HUDEP-2 (cell line): ENCODE results near the gene OPCML.

ENCODE experiments used
- DNase-seq, 76 experiments: peaks; one replicate each; lab custom pipeline; 2025; ENCODE audit not compliant: unreplicated experiment in 76 of 76; lab: John Stamatoyannopoulos, UW

The OPCML gene

GRCh38 chr11:133004369-133004768 is 527.9 kb downstream of the OPCML start:
- no peak for DNase-seq

GRCh38 chr11:132999516-132999915 is 532.8 kb downstream of the OPCML start:
- DNase-seq: no peak

- no peak for DNase-seq
These were observed 533.3 kb downstream of the OPCML start for GRCh38 chr11:132999031-132999430.

GRCh38 chr11:132997396-132997795 is 534.9 kb downstream of the OPCML start:
- no peak for DNase-seq

DNA sequence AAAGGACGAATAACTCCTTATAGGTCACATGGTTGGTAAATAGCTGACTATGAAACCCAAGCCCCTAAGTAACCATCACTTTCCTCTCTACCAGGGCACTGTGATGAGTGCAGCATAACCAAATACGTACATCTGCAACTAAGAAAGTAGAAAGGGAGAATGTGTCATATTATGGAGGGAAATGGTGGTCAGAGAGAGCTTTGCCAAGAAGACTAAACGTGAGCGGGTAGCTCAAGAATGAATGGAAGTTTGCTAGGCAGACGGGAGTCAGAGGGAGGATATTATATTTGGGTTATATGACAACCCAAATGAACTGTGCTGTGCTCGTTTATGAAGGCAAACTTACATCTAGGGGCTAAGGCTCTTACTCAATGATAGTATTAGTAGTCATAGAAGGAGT is 537.3 kb downstream of the OPCML start:
- no peak for DNase-seq

GRCh38 chr11:132993991-132994502 is 538.3 kb downstream of the OPCML start:
- DNase-seq: no peak

GRCh38 chr11:132992838-132993631 is 539.3 kb downstream of the OPCML start:
- no peak for DNase-seq

DNA sequence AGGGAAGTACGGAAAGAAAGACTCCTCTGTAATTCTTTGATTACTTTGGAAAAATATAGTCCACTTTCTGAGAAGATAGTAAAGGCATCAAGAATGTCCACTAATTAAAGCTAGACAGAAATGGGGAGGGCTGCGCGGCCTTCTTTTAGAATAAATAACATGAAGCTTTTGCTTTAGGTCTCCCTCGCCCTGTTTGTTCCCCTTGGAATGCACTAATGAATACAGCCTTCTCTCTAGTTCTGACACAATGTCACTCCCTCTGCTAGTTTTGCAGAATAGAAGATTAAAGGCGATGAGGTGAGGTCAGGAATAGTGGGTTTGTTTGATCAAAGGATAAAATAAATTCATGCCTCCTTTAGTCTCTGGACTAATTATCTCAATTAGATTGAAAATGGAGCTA is 543.9 kb downstream of the OPCML start:
- DNase-seq: no peak

DNA sequence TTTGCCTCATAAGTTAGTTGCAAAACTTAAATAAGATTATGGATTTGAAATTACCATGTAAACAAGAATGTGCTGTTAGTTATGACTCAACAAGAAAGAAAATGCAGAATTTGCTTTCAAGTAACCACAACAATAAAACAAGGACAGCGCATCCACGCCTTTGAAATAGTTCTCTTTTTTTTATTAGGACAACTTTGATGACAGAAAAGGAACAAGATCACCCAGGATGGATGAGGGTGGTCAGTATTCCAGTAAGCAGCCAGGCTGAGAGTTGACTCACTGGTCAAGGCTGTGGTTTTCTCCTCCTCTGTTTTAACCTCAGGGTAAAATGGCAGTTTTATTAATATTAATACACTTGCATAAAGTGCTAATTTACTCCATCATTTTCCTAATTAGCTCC is 544.4 kb downstream of the OPCML start:
- DNase-seq: no peak

GRCh38 chr11:132983641-132983978 is 548.7 kb downstream of the OPCML start:
- DNase-seq: no peak

DNA sequence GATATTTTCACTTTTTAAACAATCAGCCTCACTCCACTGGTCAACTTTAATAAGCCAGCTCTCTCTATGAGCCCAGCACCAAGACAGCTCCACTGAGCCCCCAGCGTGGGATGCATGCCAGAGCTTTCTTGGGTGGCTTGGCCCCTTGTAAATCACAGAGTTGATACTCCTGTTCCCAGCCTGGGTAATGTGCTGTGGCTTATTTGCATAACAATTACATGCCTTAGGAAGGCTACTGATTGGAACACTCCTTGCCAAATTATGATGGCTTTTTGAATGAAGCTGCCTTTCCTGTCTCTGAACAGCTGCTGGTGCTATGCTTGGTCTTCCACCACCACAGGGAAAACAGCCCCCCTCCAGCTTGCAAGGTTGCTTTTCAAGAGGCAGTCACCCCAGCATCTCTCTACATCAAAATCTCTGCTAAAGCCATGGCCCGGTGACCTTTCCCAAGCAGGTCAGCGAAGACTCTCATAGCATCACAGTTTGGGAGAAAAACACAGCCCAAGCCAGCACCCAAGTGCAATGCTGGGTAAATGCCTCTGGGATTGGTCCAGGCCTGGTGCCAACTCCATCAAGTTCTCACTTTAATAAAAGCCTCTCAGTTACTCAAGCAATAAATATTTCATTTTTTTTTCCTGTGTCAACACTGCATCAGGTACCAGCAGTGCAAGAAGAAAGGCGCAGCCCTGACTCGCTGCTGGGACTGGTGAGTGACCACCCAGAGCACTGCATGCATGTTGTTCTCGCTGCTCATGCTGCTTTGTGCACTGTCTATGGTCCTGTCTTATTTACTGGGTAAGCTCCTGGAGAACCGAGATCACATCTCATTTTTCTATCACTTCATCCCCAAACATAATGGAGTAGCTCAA is 549.3 kb downstream of the OPCML start:
- DNase-seq: no peak

DNA sequence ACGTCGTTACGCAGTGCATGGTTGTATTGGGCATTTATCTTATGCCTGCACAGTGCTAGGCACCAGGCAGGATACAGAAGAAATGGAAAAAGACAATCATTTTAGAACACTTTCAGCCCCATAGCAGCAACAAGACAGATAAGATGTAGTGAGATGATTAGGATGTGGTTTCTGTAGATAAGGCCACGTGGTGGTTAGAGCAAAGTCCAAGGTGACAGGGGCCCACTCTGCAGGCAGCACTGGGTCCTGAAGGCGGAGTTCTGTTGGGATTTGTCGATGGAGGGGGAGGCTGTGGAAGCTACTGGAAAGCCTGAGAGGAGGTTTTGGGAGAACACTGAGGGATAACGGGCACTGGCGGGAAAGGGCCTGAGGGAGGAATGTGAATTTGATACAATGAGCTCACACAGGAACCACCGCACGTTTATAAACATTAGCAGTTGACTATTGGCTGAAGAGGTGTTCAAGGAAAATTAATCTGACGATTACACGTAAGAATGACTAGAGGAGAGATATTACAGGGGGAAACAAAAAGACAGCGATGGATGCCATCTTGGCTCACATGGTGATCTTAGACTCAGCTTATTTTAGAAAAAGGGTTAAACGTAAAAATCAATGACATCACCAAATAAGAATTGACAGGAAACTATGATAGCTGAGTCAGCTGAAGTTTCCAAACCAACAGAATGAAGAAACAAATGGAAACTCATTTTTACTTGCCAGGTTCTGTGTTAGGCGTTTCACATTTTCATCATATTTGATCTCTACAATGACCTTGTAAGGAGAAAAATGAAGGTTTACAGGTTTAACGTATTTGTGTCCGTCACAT is 551.0 kb downstream of the OPCML start:
- peak in 1 of 76 experiments; percentile 3 for DNase-seq

- DNase-seq: no peak
These were observed 551.6 kb downstream of the OPCML start for GRCh38 chr11:132980670-132981069.

DNA sequence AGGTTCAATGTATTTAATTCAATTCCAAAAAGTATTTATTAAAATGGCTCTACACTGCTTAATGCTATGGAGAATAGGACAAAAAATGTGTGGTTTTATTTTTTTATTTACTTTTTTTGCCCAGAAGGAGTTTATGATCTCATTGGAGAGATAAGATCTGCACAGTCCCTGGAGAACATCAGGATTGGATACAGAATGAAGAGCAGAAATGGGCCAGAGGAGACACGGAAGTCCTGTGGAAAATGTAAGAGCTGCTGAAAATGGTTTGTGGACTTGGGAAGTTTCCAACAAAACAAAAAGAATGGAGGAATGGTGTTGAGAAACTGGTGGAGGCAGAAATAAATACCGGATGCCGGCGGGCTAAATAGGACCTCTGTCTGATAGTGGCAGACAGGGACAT is 554.6 kb downstream of the OPCML start:
- DNase-seq: no peak

- DNase-seq: no peak
These were observed 555.1 kb downstream of the OPCML start for GRCh38 chr11:132977241-132977640.

DNA sequence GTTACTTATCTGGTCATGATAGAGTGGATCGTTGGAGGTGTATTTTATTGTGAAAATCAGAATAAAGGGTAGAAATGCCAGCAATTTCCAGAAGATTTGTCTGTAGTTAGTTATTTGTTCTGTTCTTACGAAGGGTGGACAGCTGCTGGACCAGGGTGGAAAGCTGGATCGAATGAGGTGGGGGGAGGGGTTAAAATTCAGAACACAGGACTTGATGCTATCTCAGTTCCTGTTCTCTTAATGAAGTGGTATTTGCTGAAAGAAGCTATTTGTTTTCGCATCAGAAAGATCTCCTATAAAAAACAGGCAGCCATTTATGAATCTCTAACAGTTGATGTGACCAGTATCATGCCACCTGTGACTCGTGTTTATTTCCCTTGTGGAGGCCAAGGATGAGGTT is 556.2 kb downstream of the OPCML start:
- no peak for DNase-seq

DNA sequence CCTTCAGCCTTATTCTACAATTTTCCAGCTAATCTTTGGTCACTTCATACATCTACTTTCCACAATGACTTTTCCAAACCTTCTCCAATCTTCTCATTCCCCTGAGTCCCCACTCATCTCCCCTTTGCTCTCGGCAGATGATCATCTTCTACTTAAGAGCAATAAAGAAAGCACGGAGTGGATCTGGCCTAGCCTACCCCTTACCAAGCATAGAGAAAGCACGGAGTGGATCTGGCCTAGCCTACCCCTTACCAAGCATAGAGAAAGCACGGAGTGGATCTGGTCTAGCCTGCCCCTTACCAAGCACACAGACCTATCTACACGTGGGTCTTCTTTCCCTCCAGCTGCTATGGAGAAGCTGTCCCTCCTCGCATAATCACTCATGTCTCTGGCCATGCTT is 558.6 kb downstream of the OPCML start:
- DNase-seq: no peak

- DNase-seq: no peak
These were observed 559.7 kb downstream of the OPCML start for GRCh38 chr11:132972565-132972964.

GRCh38 chr11:132971351-132971750 is 561.0 kb downstream of the OPCML start:
- no peak for DNase-seq

GRCh38 chr11:132969892-132970291 is 562.4 kb downstream of the OPCML start:
- no peak for DNase-seq

DNA sequence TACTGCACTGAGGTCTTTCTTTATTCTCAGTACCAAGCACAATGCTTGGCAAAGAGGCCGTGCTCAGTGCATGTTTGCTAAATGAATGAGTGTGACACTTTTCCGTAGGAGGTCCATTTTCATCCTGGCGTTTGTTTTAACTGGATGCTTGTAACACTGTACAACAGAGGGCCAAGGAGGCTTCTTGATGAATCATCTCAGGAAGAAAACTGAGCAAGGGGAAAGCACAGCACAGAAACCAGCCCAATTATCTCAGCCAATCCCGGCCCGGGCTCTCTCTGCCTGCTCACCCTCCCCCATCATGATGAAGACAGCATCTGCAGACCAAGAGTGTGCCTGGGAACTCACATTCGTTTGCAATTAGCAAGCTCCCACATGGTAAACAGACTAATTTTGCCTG is 570.3 kb downstream of the OPCML start:
- no peak for DNase-seq
